GM12864 (cell line): ENCODE measurements around the gene SRGAP3.

Experiments used
- DNase-seq: peaks from one replicate; pipeline ENCODE4 v3.0.0-alpha.2; 2011; ENCODE audit warnings: low read depth
- H3K4me3 ChIP-seq: 2 replicates; pipeline ENCODE4 v1.5.1; 2011; ENCODE audit warnings: mild to moderate bottlenecking, low read depth, low read length, control low read depth
- TF ChIP-seq, protein P1 (sequence below): IDR thresholded peaks from 2 replicates; pipeline ENCODE4 v1.5.1; 2011; ENCODE audit warnings: low read depth, mild to moderate bottlenecking, moderate library complexity, low read length, control low read depth, inconsistent platforms; ENCODE audit errors: missing control alignments

The SRGAP3 gene

DNA sequence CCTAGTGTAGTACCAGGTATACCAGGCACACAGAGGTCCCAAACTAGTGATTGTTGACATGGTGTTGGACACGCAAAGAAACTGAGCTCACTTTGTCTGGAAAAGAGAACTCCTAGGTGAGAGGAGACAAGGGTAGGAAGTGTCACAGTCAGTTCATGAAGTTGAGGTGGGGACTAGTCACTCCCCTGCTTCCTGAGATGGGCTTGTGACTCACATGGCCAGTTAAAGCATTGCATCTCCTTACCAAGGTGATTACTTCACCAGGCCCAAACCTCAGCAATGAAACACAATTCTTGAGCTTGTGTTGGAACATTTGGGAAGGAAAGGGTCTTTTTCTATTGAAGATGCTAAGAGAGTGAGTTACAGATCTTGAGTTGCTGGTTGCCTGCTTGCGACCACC, 236.9 kb downstream of the SRGAP3 start:
- DNase-seq: no peak
- TF ChIP-seq, protein P1, sequence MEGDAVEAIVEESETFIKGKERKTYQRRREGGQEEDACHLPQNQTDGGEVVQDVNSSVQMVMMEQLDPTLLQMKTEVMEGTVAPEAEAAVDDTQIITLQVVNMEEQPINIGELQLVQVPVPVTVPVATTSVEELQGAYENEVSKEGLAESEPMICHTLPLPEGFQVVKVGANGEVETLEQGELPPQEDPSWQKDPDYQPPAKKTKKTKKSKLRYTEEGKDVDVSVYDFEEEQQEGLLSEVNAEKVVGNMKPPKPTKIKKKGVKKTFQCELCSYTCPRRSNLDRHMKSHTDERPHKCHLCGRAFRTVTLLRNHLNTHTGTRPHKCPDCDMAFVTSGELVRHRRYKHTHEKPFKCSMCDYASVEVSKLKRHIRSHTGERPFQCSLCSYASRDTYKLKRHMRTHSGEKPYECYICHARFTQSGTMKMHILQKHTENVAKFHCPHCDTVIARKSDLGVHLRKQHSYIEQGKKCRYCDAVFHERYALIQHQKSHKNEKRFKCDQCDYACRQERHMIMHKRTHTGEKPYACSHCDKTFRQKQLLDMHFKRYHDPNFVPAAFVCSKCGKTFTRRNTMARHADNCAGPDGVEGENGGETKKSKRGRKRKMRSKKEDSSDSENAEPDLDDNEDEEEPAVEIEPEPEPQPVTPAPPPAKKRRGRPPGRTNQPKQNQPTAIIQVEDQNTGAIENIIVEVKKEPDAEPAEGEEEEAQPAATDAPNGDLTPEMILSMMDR: no peak
- H3K4me3 ChIP-seq: no peak overlapping the region

DNA sequence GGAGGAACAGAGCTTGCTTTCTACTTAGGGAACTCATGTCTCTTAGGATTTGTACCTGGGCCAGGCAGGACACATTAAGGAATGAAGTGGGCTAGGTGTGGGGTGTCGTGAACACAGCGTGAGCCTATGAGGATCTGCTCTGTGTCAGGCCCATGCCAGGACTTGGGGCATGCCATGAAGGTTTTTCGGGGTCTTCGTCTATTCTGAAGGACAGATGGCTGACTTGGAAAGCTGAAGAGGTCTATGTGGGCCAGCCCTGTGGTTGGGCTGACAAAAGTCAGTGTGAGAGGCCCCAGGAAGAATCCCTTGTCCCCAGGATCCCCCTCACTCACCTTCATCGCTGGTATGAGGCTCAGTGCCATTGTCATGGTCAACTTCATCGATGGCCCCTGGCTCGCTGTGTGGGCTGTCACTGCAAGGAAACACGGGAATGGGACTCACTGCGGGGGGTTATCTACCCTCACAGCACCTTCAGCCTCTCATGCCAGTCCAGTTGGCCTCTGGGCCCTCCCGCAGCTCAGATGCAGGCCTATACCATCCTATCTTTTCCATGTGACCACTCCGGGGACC, 239.4 kb downstream of the SRGAP3 start:
- H3K4me3 ChIP-seq: no peak overlapping the region
- TF ChIP-seq, protein P1: no peak
- DNase-seq: no peak

DNA sequence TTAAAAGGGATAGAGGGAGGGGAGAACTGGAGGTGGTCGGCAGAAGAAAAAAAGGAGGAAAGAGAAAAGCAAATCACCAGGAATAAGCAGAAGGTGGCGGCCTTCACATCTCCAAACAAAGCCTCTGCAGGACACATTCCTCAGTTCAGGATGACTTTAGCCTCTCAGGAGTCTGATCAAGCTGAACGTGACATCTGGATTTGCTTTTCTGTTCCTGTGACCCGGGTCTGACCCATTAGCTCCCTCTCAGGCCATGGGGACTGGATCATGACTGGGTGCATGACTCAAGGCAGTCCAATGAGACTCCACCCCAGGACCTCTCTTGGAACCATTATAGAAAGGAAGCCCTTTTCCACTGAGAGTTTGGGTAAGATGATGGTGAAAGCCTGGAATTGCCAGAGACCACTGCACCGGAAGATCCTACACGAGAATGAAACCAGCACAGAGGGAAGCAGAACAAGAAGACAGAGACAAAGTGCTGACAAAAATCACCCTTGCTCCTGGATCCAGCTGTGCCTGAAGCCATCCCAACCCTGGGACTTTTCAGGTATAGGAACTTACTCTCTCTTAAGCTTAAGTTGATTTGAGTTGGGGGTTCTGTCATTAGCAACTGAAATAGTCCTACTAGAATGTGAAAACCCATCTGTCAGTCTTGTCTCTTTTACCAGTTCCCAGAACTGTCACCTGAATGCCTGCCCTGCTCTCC, 240.7 kb downstream of the SRGAP3 start:
- H3K4me3 ChIP-seq: no peak overlapping the region
- DNase-seq: no peak

DNA sequence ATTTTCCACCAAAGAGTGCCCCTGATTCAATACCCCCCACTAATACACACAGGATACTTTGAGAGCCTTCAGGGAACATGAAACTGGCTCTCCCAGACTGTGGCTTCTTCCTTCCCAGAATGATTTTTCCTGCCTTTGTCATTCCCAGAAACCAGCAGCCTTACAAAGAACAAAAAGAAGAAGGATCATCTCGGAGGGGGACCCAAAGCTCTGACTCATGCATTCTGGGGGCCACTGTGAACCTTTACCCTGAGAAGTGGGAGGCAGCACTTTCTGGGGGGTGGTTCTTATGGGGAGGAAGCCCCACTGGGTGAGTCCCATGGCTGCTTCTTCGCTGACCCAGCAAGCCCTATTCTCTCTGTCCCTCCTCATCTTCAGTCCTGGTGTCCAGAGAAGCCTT, 241.5 kb downstream of the SRGAP3 start:
- TF ChIP-seq, protein P1: no peak
- no peak overlapping the region for H3K4me3 ChIP-seq
- DNase-seq: no peak

More for the DNA sequence above, 240.7 kb downstream of the SRGAP3 start:
- TF ChIP-seq, protein P1: no peak

DNA sequence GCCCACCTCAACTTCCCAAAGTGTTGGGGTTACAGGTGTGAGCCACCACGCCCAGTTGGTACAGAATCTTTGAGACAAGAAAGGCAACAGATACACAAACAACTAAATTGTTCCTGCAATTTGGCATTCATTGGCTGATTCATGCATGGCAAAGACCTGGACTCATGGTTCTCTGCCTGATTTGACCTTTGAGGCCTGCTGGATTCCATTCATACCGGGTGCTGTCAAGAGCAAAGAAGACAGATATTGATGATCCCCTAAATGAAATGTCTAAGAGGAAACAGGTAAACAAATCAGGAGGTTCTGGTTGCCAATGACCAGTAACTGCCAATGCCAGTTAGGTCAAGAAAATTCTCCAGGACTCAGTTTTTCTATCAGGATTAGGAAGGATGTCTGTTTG, 242.2 kb downstream of the SRGAP3 start:
- TF ChIP-seq, protein P1: no peak
- DNase-seq: no peak

DNA sequence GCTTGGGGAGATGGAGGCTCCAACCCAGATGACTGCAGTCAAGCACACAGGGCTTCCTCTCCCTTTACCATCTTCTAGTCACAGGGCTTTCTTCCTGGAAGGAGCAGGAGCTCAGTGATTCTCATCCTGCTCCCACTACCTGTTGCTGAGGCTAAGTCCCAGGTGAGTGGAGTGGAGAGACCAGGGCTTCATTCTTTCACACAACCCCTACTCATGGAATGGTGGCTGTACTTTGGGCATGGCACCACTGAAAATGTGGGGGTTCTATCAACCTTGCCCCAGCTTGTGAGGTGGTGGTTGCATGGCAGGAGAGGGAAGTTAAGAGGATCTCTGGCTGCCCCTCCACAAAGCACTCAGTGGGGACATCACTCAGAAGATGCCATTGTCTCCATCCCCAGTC, 249.4 kb downstream of the SRGAP3 start:
- no peak for DNase-seq
- TF ChIP-seq, protein P1: no peak
- no peak overlapping the region for H3K4me3 ChIP-seq

More for the DNA sequence above, 242.2 kb downstream of the SRGAP3 start:
- no peak overlapping the region for H3K4me3 ChIP-seq

DNA sequence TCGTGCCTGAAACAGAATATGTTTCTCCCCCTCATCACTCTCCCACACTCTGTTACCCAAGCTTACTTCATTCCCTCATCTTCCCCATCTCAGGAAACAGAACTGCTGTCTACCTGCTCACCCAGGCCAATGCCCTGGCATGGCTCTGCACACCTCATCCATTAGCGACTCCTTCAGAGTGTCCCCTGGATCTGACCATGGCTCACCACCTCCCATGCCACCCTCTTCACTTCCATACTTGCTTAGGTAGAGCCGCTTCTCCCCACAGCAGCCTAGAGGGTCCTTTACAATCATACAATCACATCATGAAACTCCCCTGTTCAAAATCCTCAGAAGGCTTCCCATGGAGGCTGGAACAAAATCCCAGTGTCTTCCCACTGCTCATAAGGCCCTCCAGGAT, 252.3 kb downstream of the SRGAP3 start:
- DNase-seq: no peak
- H3K4me3 ChIP-seq: no peak overlapping the region
- TF ChIP-seq, protein P1: no peak
